Measurements from ENCODE around the gene SLC25A4.
"Not testable (repeated sequence)": the region's sequence is repeated elsewhere in the genome, so short reads cannot be mapped to it uniquely, and the experiment has no call there.

SLC25A4 gene

DNA sequence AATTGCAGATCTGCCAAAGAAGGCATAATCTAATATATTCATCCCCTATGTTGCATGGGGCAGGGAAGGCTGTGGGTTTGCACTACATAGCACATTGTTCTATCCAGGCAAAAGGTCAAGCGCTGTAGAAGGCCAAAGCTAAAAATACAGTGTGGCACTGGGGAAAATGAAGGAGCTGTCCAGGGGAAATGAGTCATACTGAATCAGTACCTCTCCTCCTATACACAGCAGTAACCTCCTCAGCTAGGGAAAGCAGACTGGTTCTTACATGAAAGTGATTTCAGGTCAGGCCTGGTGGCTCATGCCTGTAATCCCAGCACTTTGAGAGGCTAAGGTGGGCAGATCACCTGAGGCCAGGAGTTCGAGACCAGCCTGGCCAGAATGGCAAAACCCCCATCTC is 31.0 kb upstream of the SLC25A4 start:
- TF ChIP-seq ZFX (IDR thresholded peaks at IDR 0.05) = no peak
- TF ChIP-seq, protein P1, sequence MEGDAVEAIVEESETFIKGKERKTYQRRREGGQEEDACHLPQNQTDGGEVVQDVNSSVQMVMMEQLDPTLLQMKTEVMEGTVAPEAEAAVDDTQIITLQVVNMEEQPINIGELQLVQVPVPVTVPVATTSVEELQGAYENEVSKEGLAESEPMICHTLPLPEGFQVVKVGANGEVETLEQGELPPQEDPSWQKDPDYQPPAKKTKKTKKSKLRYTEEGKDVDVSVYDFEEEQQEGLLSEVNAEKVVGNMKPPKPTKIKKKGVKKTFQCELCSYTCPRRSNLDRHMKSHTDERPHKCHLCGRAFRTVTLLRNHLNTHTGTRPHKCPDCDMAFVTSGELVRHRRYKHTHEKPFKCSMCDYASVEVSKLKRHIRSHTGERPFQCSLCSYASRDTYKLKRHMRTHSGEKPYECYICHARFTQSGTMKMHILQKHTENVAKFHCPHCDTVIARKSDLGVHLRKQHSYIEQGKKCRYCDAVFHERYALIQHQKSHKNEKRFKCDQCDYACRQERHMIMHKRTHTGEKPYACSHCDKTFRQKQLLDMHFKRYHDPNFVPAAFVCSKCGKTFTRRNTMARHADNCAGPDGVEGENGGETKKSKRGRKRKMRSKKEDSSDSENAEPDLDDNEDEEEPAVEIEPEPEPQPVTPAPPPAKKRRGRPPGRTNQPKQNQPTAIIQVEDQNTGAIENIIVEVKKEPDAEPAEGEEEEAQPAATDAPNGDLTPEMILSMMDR (conservative IDR thresholded peaks at IDR 0.05) = no peak
- no peak overlapping the region for H3K27ac ChIP-seq

DNA sequence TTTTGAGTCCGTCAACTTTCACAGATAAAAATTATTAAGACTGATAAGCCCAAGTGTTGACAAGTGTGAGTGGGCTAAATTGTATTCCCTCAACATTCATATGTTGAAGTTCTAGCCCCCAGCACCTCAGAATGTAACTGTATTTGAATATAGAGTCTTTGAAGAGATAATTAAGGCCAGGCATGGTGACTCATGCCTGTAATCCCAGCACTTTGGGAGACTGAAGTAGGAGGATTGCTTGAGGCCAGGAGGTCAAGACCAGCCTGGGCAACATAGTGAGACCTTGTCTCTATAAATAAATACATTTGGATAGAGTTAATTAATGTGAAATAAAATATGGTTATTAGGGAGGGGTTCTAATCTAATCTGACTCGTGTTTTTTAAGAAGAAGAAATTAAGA is 29.7 kb upstream of the SLC25A4 start:
- no peak overlapping the region for H3K27ac ChIP-seq
- TF ChIP-seq, protein P1 (conservative IDR thresholded peaks at IDR 0.05) = no peak
- no peak for TF ChIP-seq ZFX (IDR thresholded peaks at IDR 0.05)

DNA sequence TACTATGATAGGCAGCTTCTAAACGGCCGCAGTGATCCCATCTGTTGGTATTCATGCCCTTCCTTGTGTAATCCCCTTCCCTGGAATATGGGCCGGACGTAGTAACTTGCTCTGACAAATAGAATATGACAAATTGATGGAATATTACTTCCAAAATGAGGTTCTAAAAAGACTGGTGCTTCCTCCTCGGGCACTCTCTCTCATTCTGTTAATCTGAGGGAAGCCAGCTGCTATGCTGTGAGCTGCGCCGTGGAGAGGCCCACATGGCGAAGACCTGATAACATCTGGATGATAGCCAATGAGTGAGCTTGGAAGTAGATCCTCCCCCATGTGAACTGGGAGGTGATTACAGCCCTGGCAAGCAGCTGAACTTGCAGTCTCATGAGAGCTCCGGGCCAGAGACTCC is 27.2 kb upstream of the SLC25A4 start:
- no peak for TF ChIP-seq ZFX (IDR thresholded peaks at IDR 0.05)
- TF ChIP-seq, protein P1 (conservative IDR thresholded peaks at IDR 0.05) = no peak
- no peak overlapping the region for H3K27ac ChIP-seq

DNA sequence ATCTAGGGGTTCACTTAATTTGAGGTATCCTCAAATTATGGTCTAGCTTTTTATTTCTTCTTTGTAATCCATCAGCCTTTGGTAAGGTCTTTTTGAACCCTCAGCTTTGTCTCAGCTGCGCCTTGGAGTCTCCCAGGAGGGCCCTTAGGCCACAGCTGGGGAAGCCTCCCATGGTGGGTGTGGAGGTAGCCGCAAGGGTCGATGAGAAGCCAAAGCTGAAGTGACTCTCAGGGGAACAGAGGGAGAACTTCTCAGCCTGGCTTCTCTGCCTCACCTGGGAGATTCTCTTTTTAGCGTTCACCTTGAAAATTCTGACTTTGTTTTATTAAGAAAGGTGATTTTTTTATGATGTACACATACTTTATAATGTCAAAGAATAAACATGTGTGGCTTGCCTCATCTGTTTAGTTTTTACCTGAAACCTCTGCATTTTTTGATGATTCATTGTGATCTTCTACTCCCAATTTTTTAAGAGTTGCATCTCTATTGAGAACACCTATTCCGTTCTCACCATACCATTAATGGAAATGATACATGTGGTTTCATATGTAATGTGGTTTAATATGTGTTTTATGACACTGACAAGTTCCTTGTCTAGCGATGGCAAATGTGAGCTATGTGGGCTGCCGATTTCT is 25.6 kb upstream of the SLC25A4 start:
- no peak overlapping the region for H3K27ac ChIP-seq
- TF ChIP-seq, protein P1 (conservative IDR thresholded peaks at IDR 0.05) = no peak
- TF ChIP-seq ZFX (IDR thresholded peaks at IDR 0.05) = no peak

DNA sequence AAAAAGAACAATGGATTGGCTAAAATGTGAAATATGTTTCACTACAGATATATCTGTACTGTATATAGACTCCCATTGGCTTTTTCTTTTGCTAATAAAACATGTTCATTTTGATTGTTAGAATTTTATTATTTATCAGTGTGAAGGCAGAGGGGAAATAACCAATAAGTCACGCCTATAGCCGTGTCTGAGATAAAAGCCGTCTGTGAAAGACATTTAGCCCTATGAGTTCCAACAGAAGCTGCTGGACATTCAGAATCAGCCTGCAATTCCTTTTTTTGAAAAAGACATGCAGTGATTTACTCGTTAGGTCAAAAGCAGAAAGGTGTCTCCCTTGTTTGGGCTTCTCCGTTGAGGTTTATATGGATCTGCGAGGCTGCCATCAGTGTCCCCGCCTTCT is 24.2 kb upstream of the SLC25A4 start:
- TF ChIP-seq, protein P1 (conservative IDR thresholded peaks at IDR 0.05) = no peak
- no peak for TF ChIP-seq ZFX (IDR thresholded peaks at IDR 0.05)
- H3K27ac ChIP-seq = no peak overlapping the region

DNA sequence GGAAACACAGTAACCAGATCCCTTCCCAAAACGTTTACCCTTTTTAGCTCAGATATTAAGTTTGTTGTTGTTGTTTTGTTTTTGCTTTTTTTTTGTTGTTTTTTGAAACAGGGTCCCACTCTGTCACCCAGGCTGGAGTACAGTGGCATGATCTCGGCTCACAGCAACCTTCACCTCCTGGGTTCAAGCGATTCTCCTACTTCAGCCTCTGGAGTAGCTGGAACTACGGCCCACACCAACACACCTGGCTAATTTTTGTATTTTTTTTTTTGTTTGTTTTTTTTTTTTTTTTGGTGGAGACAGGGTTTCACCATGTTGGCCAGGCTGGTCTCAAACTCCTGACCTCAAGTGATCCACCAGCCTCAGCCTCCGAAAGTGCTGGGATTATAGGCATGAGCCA is 23.6 kb upstream of the SLC25A4 start:
- not testable (repeated sequence) for H3K27ac ChIP-seq

DNA sequence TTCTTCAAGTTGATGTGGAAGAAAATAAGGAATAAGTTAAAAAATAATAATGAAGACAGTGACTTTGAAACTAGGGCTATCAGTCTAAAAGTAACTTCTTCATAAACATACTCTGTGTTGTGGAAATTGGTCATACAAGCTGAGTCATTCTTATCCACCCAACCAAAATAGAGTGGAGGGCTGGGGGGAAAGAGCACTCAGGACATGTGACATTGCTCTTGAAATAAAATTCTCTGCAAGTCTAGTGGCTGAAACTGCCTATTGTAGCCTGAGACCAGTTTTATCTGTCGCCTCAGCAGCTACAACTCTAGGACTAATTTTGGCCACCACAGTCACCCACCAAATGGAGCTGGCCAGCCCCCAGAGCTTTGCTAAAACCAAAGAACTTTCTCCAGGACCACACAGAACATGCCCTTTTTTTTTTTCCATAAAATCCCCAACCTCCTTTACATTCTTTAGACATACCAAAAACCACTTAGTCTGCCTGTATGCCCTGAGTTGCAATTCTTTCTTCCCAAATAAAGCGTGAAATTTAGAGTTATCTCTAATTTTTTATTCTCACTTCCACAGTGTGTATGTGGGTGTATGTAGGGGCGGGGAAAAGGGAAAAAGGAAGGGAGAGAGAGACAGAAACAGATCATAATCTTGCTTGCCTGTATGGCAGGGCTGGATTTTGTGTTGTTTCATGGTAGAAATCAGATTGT is 23.0 kb upstream of the SLC25A4 start:
- TF ChIP-seq, protein P1 (conservative IDR thresholded peaks at IDR 0.05) = no peak
- no peak for TF ChIP-seq ZFX (IDR thresholded peaks at IDR 0.05)

DNA sequence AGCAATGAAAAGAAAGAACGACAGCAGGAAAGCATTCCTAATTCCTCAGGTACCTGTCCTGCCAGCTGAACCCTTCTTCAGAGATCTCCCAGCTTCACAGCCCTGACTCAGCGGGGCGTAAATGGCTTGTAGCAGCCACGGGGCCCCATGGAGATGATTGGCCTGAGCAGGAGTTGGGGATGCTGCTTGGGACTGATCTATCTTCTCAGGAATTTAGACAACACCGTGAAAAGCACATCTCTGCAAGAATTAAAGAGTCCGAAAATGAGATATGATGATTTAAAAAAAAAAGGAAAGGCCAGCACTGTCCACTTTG is 22.5 kb upstream of the SLC25A4 start:
- H3K27ac ChIP-seq = no peak overlapping the region
- no peak for TF ChIP-seq ZFX (IDR thresholded peaks at IDR 0.05)
- TF ChIP-seq, protein P1 (conservative IDR thresholded peaks at IDR 0.05) = no peak

More for the DNA sequence above, 23.0 kb upstream of the SLC25A4 start:
- H3K27ac ChIP-seq = no peak overlapping the region

Data from C4-2B (cell line).